GM19372 (cell line): Measurements from ENCODE around the gene KCNE4.

Experiments used
- ATAC-seq: cut with Tn5 transposase; IDR thresholded peaks from one replicate; pipeline ENCODE4 v1.9.1; 2021; ENCODE audit warnings: mild to moderate bottlenecking, low read depth, moderate library complexity; ENCODE audit not compliant: unreplicated experiment

KCNE4 gene, protein sequence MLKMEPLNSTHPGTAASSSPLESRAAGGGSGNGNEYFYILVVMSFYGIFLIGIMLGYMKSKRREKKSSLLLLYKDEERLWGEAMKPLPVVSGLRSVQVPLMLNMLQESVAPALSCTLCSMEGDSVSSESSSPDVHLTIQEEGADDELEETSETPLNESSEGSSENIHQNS

DNA sequence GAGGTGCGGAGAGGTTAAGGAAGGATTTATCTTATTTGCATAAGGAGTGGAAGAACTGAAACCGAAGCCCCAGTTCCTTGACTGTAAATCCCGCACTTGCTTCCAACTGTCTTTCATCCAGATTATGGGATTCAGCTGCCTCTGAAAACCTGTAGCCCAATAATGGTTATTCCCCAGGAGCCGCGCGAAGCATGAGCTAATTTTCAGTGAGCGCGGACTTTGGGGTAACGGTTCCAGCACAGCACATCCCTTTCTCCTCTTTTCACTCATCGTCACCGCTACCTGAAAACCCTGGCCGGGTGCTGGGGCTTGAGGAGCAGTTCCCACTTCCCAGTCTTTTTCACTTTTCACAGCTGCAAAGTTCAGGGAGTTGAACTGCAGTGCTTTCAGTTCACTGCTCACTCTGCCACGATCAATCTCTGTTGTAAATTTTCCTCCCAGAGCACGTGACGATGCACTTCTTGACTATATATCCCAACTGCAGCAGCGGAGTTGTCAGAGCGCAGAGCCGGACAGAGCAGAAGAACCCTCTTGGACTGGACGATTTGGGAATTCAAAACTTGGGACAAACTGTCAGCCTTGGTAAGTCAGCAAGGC, at the start of gene KCNE4:
Gene KCNE4, plus strand, starts transcription at position 498 of the 597 bp plus-strand sequence. CDS start 641 bp downstream, outside the sequence.
- ATAC-seq, result no peak

DNA sequence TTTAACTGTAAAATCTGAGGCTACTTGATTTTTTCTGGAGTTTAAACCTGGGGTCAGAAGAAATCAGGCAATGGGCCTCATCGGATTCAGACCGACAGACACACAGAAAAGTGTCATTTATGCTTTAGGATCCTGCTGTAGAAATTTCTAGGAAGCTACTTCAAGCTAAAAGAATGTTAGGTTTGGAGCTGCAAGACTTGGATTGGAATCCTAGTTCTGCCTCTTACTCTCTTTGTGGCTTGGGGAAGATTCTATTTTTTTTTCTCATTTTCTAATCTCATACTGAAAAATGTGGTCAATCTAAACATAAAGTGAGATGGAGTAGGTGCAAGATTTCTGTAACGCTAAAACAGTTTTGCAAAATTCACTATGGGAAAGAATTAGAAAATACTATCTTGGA, 48.8 kb upstream of the KCNE4 start:
- ATAC-seq, result no peak

DNA sequence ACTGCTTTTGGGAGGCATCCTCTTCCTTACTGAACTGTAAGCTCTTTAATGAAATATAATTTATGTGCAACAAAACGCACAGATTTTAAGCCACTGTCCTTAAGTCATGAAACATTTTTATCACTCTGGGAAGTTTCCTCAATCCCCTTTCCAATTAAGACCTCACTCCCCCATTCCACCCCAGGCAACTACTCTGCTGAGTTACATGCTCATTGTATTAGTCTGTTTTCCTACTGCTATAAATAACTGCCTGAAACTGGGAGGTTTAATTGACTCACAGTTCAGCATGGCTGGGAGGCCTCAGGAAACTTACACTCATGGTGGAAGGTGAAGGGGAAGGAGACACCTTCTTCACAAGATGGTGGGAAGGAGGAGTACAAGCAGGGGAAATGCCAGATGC, 46.5 kb upstream of the KCNE4 start:
- ATAC-seq, result no peak

DNA sequence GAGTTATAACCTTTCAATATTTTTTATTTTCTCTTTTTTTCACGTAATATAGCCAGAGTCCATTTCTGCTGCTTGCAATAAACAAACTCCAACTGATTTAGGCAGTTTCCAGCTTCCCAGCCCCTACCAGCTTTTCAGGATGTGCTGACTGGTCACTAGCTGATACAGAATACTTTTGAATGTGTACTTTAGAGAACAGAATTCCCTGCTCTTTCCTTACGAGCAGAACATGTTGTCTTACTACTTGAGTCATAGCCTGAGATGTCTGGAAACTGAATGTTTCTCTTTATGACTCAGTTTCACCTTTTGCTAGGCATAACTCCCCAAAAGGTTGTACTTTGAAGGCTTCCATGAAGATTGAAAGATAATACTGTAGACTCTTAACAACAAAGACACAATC, 44.5 kb upstream of the KCNE4 start:
- ATAC-seq, result no peak

DNA sequence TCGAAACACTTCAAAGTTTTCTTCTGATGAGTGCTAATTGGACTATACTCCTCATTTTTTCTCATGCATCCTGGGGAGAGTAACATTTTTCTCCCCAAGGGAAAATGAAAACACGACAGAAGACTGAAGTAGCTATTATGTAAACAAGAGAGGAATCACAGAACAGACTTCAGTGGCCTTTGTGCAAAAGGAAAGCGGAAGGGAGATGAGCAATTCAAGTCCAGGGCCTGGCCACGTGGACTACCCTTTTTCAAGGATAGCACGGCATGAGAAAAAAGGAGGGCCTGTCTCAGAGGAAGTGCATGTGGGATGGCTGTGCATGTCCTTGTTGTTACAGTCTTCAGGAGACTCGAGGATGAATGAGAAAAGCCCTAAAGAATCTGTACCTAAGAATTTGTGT, 43.8 kb upstream of the KCNE4 start:
- no peak for ATAC-seq

DNA sequence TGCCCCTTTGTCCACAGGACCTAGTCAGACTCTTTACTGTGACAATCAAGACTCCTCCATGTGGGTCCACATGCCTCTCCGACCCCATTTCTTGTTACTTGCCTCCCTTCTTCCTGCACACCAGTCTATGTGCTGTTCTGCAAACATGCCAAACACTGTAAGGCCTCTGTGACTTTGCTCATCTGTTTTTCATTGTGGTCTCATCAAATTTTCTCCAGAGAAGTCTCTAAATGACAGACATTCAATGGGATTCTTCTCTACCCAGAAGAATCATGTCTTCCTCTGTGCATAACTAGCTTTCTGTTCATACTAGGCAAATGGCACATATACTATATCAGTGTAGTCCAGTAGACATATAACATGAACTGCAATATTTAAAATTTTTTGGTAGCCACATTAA, 43.0 kb upstream of the KCNE4 start:
- ATAC-seq, result no peak

DNA sequence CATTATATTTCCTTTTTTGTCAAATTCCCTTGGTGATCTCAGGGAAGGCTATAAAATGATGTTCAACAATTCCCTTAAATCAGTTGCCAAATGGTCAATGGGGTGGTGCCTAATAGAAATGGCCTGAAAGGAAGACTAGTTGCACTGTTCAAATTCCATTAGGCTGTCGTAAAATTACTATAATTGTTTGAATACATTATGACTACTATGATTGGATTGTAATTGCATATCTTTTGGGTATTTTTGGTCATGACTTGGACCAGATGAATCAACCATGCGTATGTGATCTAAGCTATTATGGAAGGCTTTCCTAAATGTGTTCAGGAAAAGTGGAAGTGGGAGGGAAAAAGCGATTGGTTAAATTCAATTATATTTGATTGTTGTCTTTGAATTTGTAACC, 41.3 kb upstream of the KCNE4 start:
- ATAC-seq, result no peak

DNA sequence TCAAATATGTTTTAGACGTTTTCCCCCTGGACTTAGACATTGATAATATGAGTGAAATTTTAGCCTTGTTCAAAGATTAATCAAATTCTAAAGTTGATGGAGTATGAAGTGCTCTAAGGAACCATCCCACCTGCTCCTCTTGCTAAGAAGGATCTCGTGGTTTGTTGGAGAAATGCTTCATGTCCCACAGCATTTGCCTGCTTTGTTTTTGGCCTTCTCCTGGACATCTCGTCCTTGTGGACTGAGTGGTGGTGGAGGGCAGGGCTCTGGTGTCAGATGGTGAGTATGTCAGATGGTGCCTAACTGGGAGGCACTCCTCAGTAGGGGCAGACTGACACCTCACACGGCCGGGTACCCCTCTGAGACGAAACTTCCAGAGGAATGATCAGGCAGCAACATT, 39.7 kb upstream of the KCNE4 start:
- no peak for ATAC-seq

DNA sequence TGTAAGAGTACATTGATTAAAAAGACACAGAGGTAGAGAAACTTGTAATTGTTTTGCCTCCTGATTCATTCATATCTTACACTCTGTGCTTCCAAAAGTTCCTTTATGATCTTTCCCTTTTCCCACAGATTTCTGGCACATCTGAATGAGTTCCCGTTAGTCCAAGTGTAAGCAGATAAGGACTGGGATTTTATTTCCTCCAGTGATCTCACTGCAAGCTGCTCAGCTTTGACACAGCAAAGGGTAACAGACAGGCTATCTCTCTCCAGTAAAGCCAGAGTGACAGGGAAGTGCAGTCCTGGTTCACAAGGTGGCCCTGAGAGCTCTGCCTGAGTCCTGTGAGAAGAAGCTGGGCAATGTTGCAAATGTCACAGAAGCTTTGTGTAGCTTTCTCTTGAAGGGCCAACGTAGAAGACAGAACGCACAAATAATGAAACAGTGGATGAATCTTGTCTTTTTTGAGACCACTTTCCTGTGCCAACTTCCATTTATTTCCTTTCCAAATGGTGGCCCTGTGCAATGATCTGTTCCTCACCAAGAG, 32.5 kb upstream of the KCNE4 start:
- no peak for ATAC-seq

DNA sequence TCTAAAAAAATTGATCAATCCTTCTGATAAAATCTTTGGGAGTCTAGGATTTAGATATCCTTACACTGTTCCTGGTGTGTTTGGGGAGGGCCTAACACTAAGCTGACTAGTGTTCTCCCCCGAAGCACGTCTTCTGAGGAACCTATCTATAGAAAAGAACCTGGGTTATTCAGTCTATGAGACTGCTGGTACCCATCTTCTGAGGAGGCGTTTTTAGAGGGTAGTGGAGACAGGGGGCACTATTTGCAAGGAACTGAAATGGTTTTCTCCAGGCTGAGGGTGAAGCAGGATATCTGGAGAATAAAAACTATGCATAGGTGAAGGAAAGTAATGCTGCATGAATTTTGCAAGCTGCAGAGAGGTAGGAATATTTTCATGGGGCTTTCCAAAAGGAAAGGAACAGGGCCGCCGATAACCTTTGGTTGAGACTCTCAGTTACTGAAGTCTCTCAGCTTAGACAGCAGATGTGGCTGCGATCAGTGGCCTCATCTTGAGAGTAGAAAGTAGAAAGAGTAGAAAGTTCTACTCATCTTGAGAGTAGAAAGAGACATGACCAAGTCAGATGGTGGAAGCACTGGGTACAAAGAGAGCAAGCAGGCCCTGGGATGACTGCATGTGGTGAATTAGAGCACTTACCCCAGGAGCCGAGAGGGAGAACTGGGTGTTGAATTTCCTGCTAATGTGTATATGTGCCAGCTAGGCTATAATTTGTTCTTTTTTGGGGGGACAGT, 31.8 kb upstream of the KCNE4 start:
- no peak for ATAC-seq

DNA sequence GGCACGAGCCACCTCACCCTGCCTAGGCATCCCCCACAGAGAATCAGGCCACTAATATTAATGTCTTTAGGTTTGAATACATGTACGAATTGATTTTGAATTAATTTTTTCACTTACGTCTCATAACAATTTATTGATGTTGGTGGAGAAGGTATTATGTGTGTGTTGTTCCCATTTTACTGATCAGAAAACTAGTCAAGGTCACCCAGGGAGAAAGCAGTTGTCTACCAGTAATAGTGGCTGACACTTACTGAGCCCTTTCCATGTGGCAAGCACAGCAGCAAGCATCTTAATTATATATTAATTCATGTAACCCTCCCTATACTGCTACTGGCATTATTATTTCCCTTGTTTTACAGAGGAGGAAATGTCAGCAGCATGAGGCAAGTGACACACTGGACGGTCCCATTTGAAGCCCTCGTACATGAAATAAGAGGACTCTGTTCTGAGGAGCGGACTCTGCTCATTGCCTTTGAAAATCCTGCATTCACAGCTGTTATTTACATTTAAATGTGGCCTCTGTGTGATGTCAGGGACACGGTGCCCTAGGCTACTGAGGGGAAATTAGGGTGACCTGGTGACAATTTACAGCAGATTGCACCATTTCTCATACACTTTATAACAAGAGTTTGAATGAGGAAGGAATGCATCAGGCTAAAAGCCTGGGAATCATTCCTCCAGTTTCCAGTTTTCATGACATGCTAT, 30.9 kb upstream of the KCNE4 start:
- ATAC-seq, result no peak

DNA sequence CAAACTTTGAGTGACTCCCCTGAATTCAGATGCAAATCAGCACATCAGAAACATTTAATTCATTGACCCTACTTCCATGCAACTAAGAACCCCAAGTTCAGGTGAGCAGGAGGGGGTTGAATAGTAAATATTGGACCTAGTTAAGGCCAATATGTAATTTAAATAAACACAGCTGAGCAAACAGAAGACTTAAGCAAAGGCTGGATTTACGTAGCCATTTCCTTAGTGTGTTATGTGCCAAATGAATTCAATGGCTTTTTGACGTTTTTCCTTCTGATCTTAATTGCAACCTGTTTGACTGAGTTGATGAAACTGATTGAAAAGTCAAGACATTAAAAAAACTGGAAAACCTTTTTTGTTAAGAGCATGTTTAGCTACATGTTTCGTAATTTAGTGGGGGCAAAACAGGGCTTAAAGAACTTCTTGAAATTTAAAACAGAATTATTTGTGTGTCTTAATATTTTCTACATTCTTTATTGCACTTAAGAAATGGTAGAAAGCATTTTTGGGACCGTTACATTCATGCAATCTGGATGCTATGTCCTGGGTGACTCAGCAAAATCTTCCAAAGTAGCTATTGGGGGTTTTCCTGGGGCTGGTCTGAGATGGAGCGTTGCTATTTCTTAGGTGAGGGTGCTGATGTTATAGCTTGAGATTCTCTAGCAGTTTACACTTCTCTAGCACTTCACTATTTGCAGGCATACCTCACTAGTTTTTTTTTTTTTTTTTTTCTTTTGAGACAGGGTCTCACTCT, 25.5 kb upstream of the KCNE4 start:
- no peak for ATAC-seq

DNA sequence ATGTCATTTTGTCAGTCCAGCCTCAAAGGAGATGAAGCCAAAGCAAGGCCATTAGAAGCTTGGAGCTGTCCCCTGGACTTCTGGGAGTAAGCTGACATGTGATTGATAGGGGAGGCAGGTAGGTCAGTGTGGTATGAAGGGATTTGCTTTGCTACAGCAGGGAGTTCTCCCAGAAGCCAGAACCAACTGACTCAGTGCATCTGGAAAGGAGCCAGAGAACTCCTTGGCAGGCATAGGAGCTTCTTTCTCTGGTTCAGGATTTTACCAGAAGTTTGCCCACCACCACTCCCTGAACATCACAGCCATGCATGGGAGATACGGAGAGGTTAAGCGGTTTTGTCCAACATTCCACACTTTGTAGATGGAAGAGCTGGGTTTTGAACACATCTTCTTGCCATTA, 24.5 kb upstream of the KCNE4 start:
- no peak for ATAC-seq

DNA sequence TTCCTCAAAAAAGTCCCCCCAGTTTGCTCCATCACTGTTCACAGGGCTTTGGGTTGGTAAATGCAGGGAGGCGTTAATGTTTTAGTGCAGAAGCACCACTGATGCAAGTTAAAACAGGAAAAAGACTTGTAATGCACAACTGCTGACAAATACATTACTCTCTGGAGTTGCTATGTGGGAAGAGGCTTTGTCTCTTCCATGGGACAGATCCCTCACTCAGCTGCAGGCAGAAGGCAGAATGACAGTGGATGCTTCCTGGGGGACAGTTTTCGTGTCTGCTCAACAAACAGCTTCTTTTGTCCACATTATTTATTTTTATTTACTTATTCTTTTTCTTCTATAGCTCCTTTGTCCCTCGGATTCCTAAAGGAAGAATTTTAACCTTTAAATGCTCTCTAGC, 22.7 kb upstream of the KCNE4 start:
- no peak for ATAC-seq

DNA sequence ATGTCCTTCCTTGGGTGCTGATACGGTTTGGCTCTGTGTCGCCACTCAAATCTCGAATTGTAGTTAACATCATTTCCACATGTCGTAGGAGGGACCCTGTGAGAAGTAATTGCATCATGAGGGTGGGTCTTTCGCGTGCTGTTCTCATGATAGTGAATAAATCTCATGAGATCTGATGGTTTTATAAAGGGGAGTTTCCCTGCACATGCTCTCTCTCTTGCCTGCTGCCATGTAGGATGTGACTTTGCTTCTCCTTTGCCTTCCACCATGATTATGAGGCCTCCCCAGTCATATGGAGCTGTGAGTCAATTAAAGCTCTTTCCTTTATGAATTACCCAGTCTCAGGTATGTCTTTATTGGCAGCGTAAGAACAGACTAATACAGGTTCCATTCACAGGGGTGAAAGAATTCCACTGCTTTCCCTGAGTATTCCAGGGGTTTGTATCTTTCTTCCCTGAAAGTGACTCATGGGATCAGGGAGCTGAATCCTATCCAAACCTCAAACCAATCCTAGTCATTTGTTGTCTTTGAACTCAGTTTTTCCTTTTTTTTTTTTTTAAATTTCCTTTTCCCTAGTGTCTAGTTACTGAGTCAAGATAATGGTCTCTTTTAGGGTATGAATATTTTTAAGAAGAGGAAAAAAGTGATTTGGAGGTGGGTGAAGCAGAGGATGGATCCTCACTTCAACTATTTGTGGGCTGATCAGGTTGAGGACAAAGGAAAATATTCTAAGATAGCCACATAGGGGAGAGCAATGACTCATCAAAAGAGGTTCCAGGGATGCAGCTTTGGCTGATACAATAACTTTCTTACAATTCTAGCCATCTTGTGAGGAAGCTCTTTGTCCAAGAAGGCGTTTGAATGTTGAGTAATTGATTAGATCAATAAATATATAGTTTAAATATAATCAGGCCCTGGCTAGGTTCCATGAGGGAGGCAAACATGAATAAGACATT, 19.5 kb upstream of the KCNE4 start:
- ATAC-seq, result no peak

DNA sequence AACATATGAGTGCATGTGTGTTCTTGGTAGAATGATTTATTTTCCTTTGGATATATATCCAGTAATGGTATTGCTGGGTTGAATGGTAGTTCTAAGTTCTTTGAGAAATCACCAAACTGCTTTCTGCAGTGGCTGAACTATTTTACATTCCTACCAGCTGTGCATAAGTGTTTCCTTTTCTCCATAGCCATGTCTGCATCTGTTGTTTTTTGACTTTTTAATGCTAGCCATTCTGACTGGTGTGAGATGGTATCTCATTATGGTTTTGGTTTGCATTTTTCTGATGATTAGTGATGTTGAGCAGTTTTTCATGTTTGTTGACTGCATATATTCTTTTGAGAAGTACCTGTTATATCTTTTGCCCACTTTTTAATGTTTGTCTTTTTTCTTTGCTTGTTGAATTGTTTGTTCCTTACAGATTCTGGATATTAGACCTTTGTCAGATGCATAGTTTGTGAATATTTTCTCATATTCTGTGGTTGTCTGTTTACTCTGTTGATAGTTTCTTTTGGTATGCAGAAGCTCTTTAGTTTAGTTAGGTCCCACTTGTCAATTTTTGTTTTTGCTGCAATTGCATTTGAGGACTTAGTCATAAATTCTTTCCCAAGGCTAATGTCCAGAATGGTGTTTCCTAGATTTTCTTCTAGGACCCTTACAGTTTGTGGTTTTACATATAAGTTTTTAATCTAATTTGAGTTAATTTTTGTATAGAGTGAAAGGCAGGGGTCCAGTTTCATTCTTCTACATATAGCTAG, 17.6 kb upstream of the KCNE4 start:
- no peak for ATAC-seq

DNA sequence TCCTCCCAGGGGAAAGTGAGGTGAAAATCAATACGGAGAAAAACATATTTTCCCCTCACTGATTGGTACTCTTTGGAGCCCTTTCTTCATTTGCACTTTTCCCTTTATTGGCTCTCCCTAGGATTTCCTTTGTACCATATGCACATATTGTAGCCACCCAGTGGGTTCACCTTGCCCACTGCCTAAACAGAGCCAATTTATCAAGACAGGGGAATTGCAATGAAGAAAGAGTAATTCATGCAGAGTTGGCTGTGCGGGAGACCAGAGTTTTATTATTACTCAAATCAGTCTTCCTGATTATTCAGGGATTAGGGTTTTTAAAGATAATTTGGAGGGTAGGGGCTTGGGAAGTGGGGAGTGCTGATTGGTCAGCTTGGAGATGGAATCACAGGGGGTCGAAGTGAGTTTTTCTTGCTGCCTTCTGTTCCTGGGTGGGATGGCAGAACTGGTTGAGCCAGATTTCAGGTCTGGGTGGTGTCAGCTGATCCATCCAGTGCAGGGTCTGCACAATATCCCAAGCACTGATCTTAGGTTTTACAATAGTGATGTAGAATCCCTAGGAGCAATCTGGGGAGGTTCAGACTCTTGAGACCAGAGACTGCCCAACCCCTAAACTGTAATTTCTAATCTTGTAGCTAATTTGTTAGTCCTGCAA, 15.1 kb upstream of the KCNE4 start:
- ATAC-seq, result no peak

DNA sequence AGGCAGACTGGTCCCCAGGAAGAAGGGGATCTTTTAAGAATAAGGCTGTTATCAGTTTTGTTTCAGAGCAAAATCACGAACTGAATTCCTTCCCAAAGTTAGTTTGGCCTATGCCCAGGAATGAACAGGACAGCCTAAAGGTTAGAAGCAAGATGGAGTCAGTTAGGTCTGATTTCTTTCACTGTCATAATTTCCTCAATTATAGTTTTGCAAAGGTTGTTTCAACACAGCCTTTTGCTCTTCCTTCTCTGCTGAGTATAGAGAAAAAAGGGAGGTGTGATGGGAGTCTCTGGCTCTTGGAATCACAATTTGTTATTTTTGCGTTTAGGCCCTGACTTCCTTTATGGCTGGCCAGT, 14.6 kb upstream of the KCNE4 start:
- ATAC-seq, result no peak
